GM18502 (cell line): ENCODE data around the gene STX16.
"Not testable (repeated sequence)": the region's sequence is repeated elsewhere in the genome, so short reads cannot be mapped to it uniquely, and the experiment has no call there.

Experiments used
- ATAC-seq: cut with Tn5 transposase; IDR thresholded peaks from one replicate; pipeline ENCODE4 v1.9.1; 2021; ENCODE audit warnings: mild to moderate bottlenecking; ENCODE audit not compliant: unreplicated experiment, poor library complexity

STX16 gene

DNA sequence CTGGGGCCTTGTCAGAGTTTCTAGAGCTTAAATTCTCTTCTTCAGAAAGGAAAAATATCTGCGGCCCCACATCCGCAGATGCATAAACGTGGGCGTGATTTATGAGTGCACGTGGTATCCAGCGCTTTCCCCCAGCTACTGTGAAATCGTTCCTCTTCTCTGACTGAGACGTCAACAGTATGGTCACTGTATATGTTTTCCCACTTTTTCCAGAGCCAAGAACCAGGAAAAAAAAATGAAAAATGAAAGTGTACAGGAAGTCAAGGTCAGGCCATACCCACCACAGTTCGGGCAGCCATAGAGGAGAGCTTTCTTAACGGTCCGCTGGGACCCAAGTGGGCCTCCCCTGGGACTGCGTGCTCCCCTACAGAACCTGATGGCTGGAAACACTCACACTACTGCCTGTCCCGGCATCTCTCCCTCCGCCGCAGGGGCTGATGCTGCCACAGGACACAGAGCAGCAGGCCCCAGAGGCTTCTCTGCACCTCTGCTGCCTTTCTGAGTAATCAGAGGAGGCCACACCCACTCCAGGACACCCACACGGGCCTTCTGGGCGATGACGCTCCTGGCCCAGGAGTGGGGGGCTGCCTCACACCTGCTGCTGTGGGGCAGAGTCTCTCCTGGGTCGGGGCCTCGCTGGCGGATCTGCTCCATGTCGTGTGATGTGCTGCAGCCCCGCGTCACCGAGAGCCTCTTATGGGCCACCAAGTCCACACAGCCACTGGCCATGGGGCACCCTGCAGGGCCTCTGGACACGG lies 16.4 kb upstream of the STX16 start:
- ATAC-seq: no peak

DNA sequence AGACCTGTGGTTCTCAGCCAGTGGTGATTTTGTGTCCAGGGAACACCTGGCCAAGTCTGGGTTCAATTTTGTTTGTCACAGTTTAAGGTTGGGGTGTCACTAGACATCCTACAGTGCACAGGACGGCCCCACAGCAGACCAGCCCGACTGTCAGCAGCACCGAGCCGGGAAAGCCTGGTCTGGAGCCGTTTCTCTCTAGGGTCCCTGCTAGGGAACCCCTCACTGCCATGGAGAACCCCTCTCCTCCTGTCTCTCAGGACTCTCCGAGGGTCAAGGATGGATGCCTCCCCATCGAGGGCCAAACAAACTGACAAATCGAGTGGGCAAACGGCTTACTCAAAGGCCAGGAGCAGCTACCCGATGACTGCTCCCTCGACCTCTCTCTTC lies 15.8 kb upstream of the STX16 start:
- no peak for ATAC-seq

DNA sequence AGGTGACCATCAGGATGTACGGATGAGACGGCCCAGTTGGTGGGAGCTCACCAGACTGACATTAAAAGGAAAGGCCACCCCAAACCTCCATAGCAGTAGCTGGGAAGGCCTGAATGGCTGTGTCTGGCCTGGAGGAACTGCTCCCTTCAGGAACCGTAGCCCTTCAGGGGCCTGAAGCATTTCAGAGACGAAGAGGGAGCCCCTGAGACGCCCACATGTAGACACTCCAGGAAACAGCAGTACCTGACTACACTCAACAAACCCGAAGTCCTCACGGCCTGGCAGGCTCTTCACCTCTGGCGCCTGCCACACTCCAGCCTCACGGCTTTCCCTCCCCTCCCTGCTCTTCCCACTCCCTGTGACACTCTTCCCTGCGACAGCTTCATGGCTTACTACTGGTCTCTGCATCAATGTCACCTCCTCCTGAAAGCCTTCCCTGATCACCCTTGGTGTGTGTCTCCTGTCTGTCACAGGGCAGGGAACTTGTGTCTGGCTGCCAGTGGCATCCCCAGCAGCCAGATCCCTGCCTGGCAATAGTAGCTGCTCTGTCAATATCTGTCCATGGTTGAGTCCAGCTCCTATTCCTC lies 14.6 kb upstream of the STX16 start:
- ATAC-seq: no peak

DNA sequence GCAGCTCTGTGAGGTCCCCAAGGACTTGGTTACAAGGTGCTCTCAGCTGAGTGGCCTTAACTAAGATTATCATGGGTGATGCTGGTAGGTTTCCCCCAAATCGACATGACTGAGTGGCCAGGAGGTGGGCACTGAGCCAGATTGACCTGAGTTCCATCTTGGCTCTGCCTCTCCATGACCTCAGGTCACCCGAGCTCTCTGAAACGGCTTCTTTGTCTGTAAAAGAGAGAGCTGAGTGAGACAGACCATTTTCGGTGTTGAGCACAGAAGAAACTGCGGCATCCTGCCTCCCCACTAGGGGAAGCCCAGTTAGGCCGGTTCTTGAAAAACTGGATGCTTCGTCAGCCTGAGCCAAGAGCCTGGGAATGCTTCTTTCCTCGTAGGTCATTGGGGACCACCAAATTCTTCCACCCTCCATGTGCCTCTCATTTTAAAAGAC lies 14.1 kb upstream of the STX16 start:
- ATAC-seq: no peak

DNA sequence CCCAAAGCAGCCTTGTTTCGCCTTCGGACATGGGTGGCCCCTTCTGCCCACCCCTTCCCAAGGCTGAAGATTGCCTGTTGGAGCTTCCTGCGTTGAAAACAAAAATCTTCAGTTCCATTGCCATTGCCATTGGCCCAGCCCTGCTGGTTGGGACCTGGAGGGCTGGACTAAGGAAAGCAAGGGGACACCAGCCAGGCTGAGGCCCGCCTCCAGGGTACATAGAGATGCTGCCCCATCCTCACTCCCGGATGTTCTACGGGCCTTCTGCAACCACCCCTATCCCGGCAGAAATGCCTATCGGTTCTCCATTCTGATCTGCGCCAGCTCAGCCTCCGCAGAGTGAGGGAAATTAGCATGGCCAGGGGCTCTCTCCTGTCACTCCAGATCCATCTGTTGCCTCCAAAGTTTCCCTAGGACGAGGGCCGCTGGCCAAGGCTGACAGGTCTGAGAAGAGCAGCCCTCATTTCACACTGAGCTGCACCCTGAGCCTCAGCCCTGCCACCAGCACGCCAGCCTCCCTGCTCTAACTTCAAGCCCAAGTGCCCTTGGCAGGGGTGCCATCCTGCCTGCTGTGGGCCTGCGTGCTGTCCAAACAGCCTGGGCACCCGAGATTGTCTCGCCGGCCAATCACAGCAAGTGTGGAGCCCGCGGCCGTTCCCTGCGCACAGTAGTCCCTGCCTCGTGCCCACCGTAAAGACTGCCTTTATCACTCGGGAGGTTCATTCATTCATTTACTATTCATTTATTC lies 13.4 kb upstream of the STX16 start:
- ATAC-seq: no peak

DNA sequence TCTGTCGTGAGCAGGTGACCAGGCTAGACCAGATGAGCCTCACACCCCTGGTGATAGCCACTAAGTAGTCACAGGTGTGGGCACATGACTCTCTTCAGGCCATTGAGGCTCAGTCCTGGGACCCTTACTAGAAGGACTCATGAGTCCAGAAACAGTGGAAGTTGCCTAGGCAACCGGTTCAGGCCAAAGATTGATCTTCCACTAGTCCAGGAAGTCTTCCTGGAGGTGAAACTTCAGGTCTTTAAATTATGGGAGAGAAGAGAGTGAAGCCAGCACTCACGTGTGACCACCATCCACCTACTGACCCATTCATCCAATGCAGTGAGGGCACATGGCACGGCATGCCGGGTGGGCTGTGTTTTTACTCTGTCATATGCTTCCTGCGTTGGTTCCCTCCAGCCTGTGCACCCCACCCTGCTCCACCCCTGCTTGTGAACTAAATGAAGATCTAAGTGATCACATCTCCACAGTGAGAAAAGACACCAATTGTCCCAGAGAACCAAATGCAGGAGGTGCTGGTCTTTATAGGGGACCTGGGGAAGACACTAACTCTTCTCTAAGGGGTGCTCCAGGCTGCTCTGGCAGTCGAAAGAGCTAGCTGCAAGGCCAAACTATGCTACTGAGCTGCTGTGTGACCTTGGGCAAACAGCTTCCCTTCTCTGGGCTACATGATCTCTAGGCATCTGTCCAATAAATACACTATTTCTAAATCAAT lies 12.5 kb upstream of the STX16 start:
- no peak for ATAC-seq

DNA sequence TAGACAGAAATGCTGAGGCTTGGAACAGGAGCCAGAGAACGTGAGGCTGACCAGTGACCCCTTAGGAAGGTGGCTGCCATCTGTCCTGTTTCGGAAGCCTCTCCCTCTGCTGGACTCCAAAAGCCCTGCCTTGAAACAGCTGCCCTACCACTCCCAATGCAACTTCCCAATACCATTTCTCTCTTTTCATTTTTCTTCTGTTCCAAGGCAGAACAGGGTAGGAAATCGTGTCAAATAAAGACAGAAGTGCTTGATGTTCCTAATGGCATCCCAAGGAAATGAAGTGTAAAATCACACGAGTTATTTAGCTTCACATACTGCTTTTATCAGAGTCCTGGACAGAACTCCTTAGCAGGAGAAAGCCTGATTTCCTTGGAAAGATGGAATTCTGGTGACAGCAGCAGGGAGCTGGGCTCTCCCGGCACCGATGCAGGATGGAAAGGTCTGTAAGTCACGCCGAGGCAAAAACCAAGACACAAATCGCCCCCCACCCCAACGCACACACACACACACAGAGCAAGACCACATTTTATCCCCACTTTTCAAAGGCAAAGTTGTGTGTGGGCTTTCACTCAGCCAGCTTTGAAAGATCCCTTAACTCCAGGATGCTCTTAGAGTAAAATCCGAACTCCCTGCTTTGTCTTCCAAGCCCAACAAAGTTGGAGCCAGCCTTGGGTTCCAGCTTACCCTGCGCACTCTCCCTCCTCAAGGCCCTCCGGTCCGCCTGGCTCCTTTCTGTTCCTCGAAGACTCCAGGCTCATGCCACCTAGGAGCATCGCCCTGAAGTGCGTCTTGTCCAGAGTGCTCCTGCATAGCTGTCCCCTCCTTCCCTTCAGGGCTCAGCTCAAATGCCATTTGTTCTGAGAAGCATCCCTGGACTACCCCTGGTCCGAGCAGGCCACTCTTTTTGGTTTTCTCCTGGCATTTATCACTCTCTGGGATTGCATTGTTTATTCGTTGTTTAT lies 11.6 kb upstream of the STX16 start:
- ATAC-seq: no peak

DNA sequence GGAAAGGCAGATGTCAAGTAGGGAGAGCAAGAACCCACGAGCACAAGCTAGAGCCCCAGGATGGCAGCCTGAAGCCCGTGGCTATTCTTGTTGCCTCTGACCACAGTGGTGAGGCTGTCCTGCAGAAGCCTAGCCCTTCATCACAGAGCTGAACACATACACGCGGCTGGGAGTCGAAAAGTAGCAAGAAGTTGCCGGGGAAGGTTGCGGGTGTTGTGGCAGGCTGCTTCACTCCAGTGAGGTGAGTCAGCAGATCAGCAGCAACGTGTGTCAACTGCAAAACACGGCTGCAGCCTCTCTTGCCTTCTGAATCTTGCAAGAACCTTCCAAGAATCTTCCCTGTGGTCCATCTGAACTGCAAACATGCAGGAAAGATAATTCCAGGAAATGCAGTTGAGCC lies 10.6 kb upstream of the STX16 start:
- no peak for ATAC-seq

DNA sequence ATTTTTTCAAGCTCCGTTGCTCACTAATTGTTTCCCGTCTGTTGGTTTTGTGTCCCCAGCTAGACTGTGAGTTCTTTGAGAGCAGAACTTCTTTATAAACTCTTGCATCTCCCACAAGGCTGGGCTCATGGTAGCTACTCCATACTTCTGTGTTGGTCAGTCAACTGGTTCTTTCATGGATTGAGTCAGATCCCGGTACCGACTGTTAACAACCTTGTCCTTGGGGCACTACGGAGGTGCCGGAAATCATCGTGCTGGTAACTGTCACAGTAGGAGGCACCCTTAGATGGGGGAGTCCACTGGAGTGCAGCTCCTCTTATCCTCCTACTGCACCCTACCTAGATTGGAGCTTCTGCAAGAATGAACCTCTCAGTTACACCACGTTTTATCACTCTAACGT lies 8.6 kb upstream of the STX16 start:
- ATAC-seq: no peak

DNA sequence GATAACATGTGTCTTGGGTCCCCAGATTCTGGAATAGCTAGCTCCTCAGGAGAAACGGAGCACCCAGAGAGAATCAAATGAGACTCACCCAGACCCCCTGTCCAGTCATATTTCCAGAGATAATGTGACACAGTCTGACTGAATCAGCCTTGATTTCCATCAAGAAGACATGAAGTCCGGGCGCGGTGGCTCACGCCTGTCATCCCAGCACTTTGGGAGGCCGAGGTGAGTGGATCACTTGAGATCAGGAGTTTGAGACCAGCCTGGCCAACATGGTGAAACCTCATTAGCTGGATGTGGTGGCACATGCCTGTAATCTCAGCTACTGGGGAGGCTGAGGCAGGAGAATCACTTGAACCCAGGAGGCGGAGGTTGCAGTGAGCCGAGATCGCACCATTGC lies 8.2 kb upstream of the STX16 start:
- not testable (repeated sequence) for ATAC-seq

DNA sequence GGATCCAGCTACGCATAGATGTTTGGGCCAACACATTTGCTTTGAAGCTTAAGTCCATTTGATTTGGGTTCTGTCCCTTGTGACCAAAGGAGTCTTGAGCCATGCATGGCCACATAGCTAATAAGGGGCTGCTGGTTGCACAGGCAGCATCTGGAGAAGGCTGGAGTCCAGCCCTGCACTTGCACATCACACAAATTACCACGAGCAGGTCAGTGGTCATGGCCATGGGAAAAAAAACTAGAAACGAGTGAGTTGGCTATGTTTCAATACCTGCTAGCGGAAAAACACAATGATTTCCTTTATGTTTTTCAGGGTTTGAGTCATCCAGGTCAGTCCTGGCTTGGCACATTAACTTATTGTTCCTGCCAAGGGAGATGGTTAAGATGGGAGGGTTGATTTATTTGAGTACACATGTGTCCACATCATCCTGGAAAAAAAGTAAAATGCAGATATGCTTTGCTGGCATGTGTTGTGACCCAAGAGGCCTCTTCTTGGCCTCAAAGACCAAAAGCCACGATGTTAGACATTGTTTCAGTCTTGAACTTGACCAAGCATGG lies 5.6 kb upstream of the STX16 start:
- no peak for ATAC-seq

DNA sequence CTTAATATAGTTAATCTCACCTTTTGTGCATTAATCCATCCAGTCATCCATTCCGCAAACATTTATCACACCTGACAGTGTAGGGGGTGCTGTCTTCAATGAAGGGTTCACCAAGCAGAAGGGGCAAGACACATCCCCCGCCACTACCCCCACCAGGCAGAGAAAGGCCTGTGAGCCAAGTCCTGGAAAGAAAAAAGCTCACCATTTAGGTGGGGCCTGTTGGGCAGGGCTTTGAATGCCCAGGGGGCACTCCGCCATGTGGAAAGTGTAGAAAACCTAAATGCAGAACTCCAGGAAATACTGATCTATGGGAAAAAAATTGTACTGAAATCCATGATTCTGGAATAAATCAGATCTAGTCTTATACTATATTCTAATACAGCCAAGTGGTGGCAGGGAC lies 4.8 kb upstream of the STX16 start:
- no peak for ATAC-seq

DNA sequence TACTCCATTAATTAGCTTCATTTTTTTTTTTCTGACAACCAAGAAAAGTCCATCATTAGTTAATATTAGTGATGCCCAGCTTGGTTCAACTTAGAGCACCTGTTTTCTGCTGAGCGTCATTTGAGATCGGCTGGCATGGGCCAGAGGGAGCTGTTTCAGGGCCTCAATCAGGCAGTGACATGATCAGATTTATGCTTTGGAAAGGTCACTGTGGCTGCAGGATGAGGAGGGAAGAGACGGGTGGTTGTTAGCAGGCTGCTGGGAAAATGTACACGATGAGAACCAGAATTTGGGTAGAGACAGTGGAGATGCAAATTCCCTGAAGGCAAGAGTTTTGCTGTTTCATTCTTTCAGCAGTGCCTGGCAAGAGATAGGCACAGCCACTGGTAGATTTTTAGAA lies 4.4 kb upstream of the STX16 start:
- no peak for ATAC-seq

DNA sequence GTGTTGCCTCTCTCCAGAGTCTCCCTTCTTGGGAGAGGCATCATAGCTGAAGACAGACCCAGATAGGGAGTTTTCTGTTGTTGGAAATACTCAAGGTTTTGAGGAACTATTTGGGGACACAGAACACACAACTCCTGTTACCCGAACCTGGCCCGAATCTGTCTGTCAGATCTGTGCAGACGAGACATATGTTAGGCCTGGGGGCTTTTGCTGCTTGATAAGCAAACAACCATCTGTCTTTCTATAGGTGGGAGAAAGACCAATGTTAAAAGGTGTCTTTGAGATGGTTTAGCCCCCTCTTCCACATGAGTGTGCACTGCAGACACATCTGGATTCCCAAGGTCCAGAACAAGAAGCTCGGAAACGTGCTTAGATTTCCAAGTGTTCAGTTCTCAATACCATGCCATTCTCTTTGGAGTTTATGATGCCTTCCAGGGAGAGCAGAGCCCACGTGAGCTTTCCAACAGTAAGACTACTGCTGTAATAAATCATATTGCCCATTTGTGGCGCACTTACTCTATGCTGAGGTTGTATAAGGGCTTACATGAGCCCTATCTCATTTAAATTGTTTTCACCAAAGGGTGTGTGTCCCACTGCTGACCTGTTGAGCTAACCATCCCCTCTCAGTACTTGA lies 3.8 kb upstream of the STX16 start:
- no peak for ATAC-seq

DNA sequence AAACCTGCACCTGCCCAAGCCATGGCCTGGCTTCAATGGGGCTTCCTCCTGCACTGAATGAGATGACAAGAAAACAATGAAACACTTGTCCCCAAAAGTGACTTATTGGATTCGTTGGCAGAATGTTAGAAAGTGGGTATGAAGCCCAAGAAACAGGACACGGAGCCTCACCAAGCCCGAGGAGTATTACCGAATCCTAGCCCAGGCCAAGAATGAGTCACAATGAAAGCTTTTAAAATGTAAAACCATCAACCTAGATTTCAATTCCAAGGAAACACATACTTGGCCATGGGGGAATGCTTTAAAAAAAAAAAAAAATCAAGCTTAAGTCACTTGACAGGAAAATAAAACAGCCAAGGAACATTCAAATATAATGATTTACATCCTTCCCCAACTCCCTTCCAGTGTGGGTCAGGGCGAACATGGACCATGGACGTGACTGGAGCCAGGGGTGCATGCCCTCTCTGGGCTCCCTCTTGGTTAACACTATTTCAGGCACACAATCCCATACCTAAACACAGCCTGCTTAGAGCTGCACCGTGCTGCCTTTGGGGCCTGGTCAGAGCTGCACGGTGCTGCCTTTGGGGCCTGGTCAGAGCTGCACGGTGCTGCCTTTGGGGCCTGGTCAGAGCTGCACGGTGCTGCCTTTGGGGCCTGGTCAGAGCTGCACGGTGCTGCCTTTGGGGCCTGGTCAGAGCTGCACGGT lies 3.1 kb upstream of the STX16 start:
- ATAC-seq: no peak

DNA sequence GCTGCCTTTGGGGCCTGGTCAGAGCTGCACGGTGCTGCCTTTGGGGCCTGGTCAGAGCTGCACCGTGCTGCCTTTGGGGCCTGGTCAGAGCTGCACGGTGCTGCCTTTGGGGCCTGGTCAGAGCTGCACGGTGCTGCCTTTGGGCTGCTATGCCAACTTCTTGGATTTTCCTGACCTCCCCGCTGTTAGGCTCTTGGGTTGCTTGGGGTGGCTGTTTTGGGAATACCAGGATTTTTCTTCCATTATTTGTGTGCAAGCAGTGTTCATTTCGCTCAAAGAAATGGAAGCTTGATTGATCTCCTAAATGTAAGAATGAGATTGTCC lies 2.6 kb upstream of the STX16 start:
- not testable (repeated sequence) for ATAC-seq

DNA sequence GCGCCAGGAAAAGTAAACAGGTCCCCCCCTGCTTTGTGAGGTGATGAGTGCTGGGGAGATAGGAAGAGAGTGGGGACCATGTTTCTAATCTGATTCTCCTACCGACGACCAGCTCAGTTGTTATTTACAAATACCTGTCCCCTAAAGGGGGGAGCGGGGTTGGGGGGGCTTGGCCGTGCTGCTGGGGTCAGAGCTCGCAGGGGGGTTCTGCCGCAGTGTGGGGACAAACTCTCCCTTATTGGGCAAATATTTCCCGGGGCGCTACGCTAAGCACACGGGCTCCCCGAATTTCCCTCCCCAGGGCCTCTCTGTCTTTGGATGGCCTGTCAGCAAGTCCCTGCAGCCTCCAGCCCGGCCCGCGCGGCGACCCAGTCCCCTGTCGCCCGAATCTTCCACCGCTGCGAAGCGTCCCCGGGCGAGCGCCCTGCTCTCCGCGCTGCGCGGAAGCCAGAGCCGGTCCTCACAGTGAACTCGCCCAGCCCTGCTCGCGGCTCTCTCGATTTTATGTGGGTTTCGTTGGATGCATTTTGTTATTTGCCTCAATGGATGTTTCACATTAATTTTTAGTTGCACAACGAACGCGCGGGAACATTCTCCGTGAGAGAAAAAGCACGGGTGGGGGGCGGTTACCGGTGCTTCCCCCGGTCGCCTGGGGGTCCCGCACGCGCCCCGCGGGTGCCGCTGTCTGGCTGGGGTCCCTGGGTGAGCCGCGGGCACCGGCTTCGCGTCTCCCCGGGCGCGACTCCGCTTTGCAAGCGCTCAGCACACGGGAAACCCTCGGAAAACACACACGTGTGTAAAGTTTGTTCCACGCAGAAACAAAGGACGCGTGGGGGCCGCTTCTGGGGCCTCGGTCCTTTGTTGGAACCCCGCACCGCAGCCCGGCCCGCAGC lies 1.5 kb upstream of the STX16 start:
- no peak for ATAC-seq
